HG03066 (cell line): ENCODE results near the gene CCL18.
"Not testable (repeated sequence)": the region's sequence is repeated elsewhere in the genome, so short reads cannot be mapped to it uniquely, and the experiment has no call there.

Experiments
- ATAC-seq: cut with Tn5 transposase; IDR thresholded peaks from one replicate; pipeline ENCODE4 v1.9.1; 2021; ENCODE audit warnings: low read depth; ENCODE audit not compliant: unreplicated experiment

CCL18 gene

DNA sequence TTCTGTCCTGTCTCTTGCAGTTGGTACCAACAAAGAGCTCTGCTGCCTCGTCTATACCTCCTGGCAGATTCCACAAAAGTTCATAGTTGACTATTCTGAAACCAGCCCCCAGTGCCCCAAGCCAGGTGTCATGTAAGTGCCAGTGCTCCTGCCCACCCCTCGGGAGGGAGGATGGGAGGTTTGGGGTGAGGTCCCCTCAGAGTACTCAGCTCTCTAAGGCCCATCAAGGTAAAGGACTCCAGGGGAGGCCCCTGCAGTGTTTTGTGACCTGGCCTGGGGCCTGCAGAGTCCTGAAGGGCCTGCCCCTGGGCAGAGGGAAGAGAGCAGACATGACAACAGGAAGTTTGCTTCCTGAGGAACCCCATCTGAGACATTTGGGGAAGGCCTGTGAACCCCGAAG, 6.4 kb downstream of the CCL18 start:
- ATAC-seq, result no peak

DNA sequence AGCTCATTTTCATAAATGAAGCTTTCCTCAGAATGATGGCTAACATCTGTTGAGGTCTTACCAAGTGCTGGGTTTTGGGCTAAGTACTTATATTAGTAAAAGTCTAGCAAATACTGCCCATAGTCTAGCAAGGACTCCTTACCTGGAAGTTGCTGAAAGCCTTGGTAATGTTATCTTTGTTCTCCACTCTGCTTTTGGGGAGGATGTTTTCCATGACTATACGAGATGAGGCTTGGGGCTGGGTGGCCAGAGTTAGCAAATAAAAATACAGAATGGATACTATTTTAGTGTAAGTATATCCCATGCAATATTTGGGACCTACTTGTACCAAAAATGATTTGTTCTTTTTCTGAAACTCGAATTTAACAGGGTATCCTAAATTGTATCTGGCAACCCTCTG, 7.7 kb downstream of the CCL18 start:
- ATAC-seq, result no peak

DNA sequence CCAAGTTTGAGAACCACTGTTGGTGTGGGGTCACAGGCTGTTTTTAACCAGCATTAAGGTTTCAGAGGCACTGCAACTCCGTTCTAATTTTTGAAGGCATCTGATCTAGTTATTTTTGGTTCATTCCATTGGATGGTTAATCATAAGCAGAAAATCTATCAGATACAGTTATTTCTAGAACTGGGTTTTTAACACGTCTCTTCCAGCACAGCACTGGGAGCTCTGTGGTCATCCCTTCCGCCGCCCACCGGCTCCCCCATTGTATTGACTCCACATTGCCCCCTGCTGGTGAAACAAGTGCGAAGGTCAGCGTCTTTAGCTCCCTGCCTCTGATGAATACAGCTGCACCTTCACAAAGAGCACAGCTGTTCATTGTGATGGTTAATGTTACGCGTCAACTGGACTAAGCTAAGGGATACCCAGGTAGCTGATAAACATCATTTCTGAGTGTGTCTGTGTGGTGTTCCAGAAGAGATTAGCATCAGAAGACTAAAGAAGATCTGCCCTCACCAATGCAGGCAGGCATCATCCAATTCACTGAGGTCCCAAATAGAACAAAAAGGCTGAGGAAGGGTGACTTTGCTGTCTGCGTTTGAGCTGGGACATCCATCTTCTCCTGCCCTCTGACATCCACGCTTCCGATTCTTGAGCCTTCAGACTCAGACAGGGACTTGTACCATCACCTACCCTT, 8.5 kb downstream of the CCL18 start:
- ATAC-seq, result no peak

DNA sequence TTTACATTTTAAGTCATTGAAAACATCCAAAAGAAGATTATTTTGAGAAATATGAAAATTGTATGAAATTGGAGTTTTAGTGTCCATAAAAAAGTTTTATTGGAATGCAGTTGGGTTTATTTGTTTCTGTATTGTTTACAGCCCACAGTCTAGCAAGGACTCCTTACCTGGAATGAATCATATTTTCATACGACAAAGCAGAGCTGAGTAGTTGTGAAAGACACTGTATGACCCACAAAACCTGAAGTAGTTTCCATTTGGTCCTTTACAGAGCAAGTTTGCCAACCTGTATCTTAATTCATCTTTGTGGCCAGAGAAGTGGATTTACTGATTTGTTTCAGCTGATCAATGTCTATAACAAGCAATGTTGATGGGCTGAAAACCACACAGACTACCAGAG, 10.3 kb downstream of the CCL18 start:
- ATAC-seq, result no peak

DNA sequence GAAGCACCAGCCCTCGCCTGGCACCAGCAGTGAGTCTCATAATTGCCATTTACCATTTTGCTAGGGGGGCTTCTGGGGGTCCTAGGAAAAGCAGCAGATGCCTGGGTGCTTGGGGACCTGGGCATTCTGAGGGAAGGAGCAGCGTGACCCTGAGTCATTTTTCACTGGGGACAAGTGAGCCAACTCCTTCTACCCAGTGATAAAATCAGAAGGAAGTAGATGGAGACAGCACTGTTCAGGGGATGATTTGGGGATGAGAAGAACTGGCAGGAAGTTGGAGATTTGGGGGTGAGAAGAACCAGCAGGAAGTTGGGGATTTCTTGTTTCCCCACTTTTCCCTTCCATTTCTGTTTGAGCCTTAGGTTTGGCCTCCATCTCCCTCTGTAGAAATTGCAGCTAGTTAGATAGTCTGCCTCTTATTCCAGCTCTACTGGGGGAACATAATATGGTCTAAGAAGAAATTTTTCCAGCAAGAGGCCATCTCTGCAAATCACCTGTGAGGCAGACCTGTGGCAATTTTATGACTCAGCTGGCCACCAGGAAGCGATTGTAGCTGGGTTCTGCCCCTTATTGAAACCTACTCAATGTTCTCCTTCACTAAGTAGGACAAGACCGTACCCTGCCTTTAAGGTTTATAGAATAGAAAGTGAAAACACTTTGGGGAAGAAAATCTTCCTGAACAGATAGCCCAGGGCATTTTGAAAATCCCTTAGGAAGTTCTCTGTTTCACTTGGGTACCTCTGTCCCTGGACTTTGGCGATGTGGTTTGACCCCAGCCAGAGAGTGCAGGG, 17.8 kb downstream of the CCL18 start:
- peak; percentile 46 for ATAC-seq

DNA sequence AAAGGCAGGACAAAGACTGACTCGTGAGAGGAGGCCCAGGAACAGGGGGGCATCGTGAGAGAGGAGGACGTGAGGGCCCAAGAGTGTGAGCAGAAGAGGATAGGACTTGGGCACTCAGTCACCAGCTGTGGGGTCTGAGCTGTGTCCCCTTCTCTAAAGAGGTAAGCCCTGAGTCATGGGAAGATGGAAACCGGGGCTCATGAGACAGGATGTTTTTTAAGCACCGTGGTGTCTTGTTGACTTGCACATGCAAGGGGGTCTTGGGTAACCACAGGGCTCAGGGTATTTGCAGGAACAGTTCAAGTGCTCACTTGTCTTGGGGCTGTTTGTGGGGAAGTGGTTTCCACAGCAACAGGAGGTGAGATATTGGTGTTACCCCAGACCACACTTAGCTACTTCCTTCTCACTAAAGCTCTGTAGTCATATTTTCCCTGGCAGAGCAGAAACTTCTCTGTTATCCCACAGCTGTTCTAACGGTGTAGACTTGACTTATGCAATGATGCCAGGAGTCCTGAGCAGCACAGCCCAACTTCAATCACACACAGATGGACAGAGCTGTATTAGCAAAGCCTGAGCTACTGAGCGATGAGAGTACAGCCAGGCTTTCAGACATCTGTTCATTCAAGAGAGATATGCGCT, 18.5 kb downstream of the CCL18 start:
- peak; percentile 65 for ATAC-seq

DNA sequence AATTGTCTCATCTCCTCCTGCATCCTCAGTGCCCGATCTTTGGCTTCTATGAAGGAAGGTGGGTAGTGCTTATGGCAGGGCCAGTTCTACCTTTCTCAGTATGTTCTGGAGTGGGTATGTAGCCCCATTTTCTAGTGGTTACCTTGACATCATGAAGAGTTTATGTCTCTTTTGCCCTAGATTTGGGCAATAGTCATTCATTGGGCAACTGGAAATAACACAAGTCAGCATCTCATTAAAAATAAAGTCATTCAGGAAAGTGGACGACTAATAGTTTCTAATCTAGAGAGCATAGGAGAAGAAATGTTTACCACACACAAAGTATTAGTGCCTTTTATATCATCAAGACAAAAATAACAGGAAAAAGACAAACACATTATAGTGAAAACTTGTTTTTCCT, 19.6 kb downstream of the CCL18 start:
- ATAC-seq, result not testable (repeated sequence)

DNA sequence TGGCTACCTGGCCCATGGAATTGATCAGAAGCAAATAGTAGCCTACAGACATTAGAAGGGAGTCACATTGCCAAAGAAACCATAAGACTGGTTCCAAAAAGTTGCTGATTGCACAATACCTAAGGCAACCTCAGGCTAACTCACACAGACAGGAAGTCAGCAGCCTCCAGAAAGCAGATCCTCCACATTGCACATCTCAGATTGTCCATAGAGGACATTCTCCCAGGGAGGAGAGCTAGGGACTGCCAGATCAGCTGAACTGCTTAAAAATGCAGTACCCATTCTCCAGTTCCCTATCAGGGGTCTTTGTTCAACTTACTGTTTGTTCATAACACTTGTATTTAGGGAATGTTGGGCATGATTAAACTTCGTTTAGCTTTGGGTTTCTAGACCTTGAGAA, 21.7 kb downstream of the CCL18 start:
- no peak for ATAC-seq

DNA sequence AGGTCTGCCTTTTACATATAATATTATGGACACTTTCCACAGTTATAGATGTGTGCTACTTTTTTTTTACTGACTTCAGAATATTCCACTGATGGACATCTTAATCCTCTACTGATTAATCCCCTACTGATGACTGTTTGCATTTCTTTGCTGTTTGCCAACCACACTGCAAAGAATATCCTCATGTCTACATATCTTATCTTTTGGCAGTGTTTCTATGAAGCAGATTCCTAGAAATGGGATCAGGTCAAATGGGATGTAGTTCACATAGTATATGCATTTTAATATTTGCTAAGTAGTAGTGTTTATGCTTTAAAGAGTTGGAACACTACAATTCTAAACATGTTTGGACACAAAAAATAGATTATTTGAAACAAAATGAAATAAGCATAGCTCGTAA, 22.7 kb downstream of the CCL18 start:
- ATAC-seq, result no peak

DNA sequence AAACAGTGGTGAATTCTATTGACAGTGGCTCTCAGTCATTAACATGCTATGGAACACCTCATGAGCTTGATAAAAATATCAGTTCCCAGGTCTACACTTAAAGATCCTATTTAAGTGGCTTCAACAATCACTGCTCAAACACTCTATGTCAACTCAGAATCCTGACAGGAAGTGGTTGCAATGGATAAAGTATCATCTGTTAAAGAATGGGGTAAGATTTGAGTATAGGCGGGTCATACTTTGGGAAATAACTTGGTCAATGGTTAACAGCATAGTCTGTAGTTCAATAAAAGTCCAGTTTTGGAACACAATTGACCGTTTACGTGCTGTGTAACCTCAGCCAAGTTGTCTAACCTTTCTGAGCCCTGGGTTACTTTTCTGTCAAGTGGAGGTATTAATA, 23.4 kb downstream of the CCL18 start:
- not testable (repeated sequence) for ATAC-seq

DNA sequence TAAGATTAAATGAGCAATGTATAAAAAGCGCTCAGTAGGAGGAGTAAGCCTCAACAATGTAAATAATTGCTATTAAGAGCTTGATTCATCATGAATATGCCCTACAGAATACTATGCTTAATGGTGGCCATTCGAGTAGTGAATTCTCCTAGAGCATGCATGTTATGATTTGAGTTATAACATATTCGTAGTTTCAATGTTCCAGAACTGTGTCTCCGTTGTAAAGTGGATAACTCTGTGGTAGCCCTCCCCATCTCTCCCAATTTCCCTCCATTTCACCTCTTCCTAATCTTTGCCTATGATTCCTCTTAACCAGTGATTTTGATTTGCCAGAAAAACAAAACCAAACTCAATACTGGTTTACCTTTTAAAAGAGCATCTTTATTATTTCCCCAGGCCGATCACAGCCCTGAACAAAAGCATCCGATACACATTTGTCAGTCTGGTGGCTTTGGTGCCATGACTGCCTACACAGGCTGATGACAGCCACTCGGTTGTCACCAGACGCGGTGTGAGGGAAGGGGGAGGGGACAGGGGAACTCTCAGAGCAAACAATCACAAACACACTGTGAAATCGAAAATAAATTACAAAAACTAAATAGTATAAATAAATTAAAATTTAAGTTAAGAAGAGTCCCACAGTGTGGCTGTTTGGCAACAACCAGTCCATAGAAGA, 24.0 kb downstream of the CCL18 start:
- ATAC-seq, result not testable (repeated sequence)

DNA sequence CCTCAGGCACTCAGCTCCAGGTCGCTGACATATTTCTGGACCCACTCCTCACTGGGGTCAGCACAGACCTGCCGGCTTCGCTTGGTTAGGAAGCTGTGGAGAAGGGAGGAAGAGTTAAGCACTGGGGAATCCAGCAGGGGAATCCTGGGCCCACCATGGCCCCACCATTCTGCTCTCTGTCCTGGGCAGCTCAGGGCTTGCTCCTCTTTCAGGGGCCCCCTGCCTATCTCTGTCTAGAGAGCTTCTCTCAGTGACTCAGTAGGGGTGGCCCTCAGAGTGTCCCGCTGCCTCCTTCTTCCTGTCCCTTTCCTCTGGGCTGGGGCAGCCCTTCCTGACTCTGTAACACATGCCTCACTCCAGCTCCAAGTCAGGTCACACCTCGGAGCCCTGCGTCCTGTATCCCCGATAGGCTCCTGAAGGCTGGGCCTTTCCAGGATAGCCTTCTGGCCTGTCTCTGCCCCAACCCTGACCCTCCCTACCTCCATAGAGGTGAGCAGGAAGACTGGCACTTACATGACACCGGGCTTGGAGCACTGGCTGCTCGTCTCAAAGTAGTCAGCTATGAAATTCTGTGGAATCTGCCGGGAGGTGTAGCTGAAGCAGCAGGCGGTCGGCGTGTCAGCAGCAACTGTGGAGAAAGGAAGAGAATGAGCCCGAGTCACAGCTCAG, 24.7 kb downstream of the CCL18 start:
- no peak for ATAC-seq

DNA sequence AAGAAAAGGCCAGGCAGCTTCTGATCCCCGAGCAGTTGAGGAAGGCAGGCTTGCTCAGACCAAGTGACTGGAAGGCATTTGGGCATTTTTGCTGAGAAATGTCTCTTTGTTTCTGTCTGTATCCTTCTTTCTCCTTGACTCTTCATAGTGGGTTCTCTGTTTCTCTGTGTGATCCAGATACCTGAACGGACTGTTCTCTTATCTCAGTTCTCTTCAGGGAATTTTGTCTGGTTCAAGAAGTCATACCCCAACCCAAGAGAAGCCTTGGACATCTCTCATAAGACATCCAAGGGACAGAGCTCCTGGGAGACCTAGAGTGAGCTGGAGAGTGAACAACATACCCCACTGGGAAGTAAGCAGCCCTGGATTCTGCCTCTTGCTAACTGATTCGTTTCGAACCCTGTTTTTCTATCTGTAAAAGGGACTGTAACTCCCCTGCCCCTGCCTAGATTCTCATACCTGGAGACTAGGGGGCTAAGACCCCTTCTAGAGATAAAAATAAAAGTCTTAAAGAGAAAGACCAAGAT, 25.3 kb downstream of the CCL18 start:
- ATAC-seq, result no peak

DNA sequence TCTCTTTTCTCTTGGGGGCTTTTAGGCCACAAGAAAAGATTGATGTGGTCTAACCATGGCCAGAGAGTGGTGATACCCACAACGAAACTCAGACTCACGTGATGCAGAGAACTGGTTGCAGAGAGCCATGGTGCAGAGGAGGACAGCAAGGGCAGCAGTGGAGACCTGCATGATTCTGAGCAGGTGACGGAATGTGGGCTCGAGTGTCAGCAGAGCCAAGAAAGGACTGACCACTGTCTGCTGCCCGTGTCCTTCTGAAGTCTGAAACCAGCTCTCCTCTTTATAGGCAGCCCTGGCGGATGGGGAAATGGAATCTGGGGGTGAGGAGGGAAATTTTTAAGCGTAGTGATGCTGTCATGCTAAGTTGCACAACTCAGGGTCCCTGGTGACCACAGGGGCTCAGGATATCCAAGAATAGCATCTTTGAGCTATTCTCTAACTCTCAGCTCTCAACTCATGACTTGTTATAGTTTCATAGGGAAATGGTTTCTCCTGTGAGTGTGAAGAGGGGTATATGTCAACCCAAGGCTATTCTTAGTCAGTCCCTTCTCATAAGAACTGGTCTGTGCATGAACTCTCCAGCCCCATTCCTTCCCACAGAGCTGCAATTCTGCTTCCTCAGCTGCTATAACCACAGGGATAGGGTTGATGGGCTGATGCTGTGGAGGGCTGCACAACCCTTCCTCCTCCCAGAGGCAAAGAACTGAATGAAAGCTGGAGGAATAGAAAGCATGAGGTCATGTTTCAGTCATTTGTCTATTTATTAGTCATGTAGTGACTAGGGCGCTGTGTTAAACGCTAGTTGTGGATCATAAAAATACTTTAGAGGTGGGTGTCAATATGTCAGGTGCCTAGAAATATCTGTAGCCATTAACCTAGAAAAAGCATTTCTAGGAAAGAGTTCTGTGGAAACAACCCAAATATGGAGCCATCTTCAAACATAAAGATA, 26.1 kb downstream of the CCL18 start, which contains the start of gene CCL3:
TSS of gene CCL3 (minus strand) at position 256 of the 949 bp plus-strand sequence. CDS start at position 171, 85 bp downstream.
- ATAC-seq, result peak; percentile 72

DNA sequence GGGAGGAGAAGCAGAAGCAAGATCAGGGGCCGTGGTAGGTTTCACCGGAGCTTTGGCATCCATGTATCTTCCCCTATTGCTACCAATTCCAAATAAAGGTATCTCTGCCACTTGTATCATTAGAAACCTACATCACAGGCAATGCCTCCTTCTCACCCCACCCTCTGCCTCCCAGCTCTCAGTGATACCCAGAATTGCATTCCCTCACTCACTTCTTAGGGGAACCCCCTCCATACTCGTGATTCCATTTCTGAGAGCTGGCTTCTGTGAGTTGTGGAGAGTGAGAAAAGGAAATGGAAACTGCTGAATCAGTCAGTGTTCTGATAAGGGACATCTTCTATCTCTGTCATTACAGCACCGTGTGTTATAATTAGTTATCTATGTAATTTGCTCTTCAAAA, 28.2 kb downstream of the CCL18 start:
- no peak for ATAC-seq

DNA sequence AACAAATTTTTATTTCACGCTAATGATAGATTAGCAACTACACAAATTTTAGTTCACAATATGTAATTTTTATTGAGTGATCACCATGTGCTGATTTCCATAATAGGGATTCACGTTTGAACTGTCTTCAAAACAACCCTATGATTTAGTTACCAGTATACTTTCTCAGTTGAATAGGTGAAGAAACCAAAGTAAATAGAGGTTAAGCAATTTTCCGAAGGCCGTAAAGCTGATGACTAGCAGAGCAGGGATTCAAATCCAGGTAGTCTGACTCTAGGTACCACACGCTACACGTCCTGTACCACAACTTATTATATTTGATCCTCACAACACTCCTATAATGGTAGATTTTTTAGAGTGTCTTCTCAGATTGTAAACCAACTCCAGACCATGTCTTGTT, 28.6 kb downstream of the CCL18 start:
- not testable (repeated sequence) for ATAC-seq

DNA sequence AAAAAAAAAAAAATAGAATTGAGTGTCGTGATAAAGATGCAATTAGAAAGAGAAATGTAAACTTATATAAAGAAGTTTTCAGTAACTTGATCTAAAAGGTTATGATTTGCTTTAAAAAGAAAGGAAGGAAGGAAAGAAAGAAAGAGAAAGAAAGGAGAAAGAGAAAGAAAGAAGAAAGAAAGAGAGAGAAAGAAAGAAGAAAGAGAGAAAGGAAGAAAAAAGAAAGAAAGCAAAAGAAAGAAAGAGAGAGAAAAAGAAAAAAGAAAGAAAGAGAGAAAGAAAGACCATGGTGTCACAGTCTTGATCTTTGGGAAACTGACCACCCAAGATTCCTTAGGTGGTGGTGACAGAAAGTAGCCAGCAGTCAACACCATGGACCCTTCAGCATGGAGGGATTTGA, 30.2 kb downstream of the CCL18 start:
- ATAC-seq, result no peak

DNA sequence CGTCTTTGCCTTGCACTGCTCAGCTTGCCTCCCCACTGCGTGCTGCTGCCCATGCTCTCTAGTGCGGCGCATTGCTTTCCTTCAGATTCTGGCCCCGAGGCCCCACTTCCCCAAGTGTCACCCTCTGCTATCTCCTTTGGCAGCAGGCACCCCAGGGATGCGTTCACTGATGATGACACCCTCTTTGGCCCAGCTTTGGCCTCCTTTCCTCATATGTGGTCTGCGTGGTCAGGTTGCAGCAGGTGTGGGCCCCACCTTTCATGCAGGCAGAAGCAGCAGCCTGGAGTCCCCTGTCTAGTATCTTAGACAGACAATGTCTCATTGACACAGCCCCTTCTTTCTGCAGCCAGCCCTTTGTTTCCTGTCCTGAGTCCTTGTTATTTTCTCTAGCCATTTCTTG, 30.7 kb downstream of the CCL18 start:
- no peak for ATAC-seq

DNA sequence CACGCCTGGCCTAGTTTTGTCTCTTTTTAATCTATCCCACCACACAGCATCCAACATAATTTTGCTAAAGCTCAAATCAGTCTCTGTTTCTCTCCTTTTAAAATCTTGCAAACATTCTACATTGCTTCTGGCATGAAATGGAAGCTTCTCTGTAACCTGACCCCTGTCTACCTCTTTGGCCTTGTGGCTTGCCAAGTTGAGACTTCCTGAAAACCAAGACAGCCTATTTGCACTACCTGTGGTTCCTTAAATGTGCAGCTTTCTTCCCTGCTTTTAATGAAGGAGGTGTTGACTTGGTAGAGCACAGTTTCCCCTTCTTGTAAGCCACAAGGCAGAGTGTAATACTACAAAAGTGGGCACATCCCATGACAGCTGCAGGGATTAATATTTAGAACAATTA, 31.9 kb downstream of the CCL18 start:
- ATAC-seq, result no peak
